Measurements from ENCODE around the gene TMEM220. TPM values are rescaled to one million over a fixed set of nuclear protein-coding genes. Genes with fewer than 3 reads are reported as not detected.
A peak's percentile ranks its signal among the peaks of the same experiment; 100 is the strongest.
"Not testable (repeated sequence)": the region's sequence is repeated elsewhere in the genome, so short reads cannot be mapped to it uniquely, and the experiment has no call there.

The TMEM220 gene
- total RNA-seq, 1 experiment from 2014 or later = not detected

DNA sequence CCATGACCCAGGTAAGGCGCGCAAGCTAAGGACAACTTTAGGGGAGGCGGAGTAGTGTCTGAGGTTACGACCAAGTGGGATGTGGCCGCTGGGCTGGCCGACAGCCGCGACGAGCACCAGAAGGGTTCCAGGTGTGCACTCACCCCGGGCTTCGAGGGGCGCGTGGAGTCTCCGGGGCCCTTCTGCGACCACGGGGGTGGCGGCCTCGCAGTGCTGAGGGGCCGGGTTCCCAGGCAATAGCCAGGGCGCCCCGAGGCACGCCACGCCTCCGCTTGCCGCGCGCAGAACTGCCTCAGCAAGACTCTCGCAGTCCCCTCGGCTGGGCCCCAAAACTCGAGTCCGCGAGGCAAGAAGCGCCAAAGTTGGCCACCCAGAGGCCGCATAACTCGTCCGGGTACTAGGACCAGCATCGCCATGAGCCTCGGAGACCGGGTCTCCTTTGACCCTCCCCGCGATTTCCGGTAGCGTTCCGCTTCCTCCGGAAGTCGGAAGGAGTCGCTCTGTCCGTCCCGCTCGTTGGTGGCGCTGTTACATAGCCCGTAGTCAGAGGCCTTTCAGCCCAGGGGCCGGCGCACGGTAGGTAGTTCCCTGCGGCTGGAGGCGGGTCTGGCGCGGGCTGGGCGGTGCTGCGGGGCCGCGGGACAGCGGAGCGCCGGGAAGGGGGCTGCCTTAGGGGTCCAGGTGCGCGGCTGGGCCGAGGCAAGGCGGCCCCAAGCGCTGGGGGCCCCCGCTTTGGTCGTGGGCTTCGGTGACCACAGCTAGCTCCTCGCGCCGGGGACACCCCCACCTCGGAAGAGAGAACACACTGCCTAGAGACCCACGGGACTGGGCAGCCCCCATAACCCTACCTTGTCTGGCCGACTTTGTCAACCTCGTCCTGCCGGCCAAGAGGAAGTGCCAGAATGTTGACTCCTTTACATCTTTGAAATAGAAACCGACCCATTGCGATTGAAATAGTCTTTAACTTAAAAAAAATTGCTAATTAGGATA lies 32.4 kb downstream of the TMEM220 start, which contains the start of the genes ADPRM and SCO1:
ADPRM (plus strand) TSS at position 503 of the 990 bp plus-strand sequence. CDS start 7,333 bp downstream, outside the sequence.
SCO1 (minus strand) TSS at position 442 of the 990 bp plus-strand sequence; CDS start at position 416, 26 bp downstream.
- no TSS peak for BruUV-seq (replicated peaks)
- Mint-ChIP-seq H3K9me3 (ENCODE audit: low read depth, unreplicated experiment) (no peaks in the 10 kb centered on the region), H3K36me3 (ENCODE audit: insufficient read depth, unreplicated experiment) (peaks cover 28% of the 10 kb centered on the region), H3K4me1 (ENCODE audit: low read depth, unreplicated experiment) (no peaks in the 10 kb centered on the region), H3K27me3 (ENCODE audit: unreplicated experiment) (no peaks in the 10 kb centered on the region), H3K4me3 (ENCODE audit: low read depth, unreplicated experiment) (peak within 1 kb of the TSS; percentile 74), H3K27ac (ENCODE audit: unreplicated experiment) (peak within 1 kb of the TSS; percentile 36)
- no peak for TF ChIP-seq CTCF (IDR thresholded peaks at IDR 0.05; ENCODE audit: unreplicated experiment)
- intact Hi-C loops (cut with micrococcal nuclease; ENCODE audit: unreplicated experiment) = no loop called here
- CTCF ChIA-PET = interaction anchor here (0.7 to 1.3 kb wide), 2 partner anchors 51 to 904 kb away, joined by 4 read pairs; no protein-coding TSS in a partner anchor
- peak; percentile 87 for DNase-seq

GRCh38 chr17:10695875-10696407 lies 33.9 kb downstream of the TMEM220 start:
- DNase-seq; BruUV-seq (replicated peaks); H3K9me3 Mint-ChIP-seq (ENCODE audit: low read depth, unreplicated experiment); H3K27ac Mint-ChIP-seq (ENCODE audit: unreplicated experiment); CTCF ChIA-PET; H3K4me1 Mint-ChIP-seq (ENCODE audit: low read depth, unreplicated experiment); H3K27me3 Mint-ChIP-seq (ENCODE audit: unreplicated experiment); intact Hi-C loops (cut with micrococcal nuclease; ENCODE audit: unreplicated experiment): not testable (repeated sequence)
- Mint-ChIP-seq H3K36me3 (ENCODE audit: insufficient read depth, unreplicated experiment) (peaks cover 28% of the 10 kb centered on the region), H3K4me3 (ENCODE audit: low read depth, unreplicated experiment) (peak overlapping the region; percentile 74)

DNA sequence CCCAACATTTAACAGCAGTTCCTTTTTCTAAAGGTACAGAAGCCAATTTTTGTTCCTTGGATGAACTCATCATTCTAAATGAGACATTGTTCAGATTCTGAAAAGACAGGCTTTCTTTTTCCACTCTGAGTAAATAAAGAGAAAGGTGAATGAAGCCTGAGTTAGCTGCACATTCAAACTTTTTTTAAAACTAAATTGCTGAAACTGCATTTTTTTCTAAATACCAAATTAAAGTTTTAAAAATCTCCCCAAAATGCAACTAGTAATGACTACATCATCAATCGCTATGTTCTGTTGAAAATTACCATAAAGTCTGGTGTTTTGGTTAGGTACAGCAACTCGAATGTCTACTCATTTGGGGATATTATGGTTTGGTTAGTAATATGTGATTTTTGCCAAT lies 42.3 kb downstream of the TMEM220 start:
- Mint-ChIP-seq H3K4me3 (ENCODE audit: low read depth, unreplicated experiment) (no peak overlapping the region), H3K27ac (ENCODE audit: unreplicated experiment) (no peak overlapping the region), H3K9me3 (ENCODE audit: low read depth, unreplicated experiment) (no peaks in the 10 kb centered on the region), H3K27me3 (ENCODE audit: unreplicated experiment) (no peaks in the 10 kb centered on the region), H3K4me1 (ENCODE audit: low read depth, unreplicated experiment) (no peaks in the 10 kb centered on the region), H3K36me3 (ENCODE audit: insufficient read depth, unreplicated experiment) (peaks cover 10% of the 10 kb centered on the region)
- no peak for TF ChIP-seq CTCF (IDR thresholded peaks at IDR 0.05; ENCODE audit: unreplicated experiment)
- no peak for DNase-seq
- no TSS peak for BruUV-seq (replicated peaks)
- CTCF ChIA-PET = no interaction called here
- intact Hi-C loops (cut with micrococcal nuclease; ENCODE audit: unreplicated experiment) = no loop called here

DNA sequence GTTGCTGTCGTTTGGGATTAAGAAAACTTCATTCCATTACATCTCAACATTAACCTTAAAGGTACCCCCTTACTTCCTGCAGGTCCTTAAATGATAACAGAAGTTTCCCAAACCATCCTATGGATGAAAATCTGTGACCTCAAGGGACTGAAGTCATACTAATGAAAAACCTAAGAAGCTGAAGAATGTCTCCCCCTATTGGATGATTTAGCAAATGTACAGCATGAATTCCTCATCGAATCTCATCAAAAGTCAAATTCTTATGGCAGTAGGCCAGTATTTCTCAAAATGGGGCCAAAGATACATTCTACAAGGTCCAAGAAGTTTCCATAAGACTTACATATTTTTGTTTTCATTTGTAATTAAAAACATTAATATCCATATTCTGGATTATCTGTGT lies 46.0 kb downstream of the TMEM220 start:
- intact Hi-C loops (cut with micrococcal nuclease; ENCODE audit: unreplicated experiment) = no loop called here
- Mint-ChIP-seq H3K27ac (ENCODE audit: unreplicated experiment) (no peak overlapping the region), H3K36me3 (ENCODE audit: insufficient read depth, unreplicated experiment) (peaks cover 10% of the 10 kb centered on the region), H3K9me3 (ENCODE audit: low read depth, unreplicated experiment) (no peaks in the 10 kb centered on the region), H3K27me3 (ENCODE audit: unreplicated experiment) (no peaks in the 10 kb centered on the region), H3K4me1 (ENCODE audit: low read depth, unreplicated experiment) (no peaks in the 10 kb centered on the region), H3K4me3 (ENCODE audit: low read depth, unreplicated experiment) (no peak overlapping the region)
- no TSS peak for BruUV-seq (replicated peaks)
- CTCF ChIA-PET = interaction anchor here (0.6 to 1.6 kb wide), 2 partner anchors 37 to 987 kb away, joined by 3 to 5 read pairs; no protein-coding TSS in a partner anchor
- peak; percentile 17 for TF ChIP-seq CTCF (IDR thresholded peaks at IDR 0.05; ENCODE audit: unreplicated experiment)
- no peak for DNase-seq
